Suprapubic skin (tissue), 3 donors: Measurements from ENCODE around the gene DMRT1.

Experiments used
- POLR2AphosphoS5 ChIP-seq, 3 donors: sonication (generic); formaldehyde crosslinking; IDR thresholded peaks; one replicate each; pipeline ENCODE4 v1.6.1; 2017; ENCODE audit warnings: antibody characterized with exemption in 3 of 3
- TF ChIP-seq, protein P1 (sequence below), 2 donors: fragments of 200-600 bp in 1 of 2; fragments of 450-650 bp in 1 of 2; sonication (generic) in 1 of 2; IDR thresholded peaks; one replicate each; pipeline ENCODE4 v1.5.1; 2016 to 2019; ENCODE audit warnings: antibody characterized with exemption in 2 of 2, mild to moderate bottlenecking in 1 of 2, moderate library complexity in 1 of 2

DNA sequence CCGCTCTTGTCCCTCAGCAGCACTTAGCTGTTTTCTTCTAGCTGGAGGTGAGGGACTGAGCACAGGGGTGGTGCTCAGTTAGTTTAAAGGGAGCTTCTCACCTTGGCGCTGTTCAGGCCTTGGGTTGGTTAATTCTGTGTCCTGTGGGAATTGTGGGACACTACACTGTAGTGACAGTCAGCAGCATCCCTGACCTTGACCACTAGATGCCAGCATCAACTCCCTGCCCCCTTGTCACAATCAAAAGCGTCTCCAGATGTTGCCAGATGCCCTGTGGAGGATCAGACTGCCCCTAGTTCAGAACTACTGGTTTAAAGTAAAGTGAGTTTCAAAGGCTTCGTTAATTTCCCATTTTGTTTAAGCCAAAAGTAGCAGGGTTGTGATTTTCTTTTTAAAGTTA is 69.5 kb downstream of the DMRT1 start:
- TF ChIP-seq, protein P1, sequence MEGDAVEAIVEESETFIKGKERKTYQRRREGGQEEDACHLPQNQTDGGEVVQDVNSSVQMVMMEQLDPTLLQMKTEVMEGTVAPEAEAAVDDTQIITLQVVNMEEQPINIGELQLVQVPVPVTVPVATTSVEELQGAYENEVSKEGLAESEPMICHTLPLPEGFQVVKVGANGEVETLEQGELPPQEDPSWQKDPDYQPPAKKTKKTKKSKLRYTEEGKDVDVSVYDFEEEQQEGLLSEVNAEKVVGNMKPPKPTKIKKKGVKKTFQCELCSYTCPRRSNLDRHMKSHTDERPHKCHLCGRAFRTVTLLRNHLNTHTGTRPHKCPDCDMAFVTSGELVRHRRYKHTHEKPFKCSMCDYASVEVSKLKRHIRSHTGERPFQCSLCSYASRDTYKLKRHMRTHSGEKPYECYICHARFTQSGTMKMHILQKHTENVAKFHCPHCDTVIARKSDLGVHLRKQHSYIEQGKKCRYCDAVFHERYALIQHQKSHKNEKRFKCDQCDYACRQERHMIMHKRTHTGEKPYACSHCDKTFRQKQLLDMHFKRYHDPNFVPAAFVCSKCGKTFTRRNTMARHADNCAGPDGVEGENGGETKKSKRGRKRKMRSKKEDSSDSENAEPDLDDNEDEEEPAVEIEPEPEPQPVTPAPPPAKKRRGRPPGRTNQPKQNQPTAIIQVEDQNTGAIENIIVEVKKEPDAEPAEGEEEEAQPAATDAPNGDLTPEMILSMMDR (IDR thresholded peaks at IDR 0.05), result no peak
- TF ChIP-seq POLR2AphosphoS5 (IDR thresholded peaks at IDR 0.05), result no peak
